Measurements from ENCODE around the gene D2HGDH.
"Not testable (repeated sequence)": the region's sequence is repeated elsewhere in the genome, so short reads cannot be mapped to it uniquely, and the experiment has no call there.

Gene D2HGDH

GRCh38 chr2:241815477-241816430 lies 81.3 kb downstream of the D2HGDH start:
- Histone ChIP-seq H3K9me3 (ENCODE audit: insufficient read depth, low read depth, low read length) (no peaks in the 10 kb centered on the region), H3K9ac (ENCODE audit: low read depth, low read length) (no peak overlapping the region), H3K4me1 (ENCODE audit: insufficient read depth, low read length) (no peaks in the 10 kb centered on the region), H3K36me3 (ENCODE audit: insufficient read depth, low read depth, low read length) (no peaks in the 10 kb centered on the region), H3K4me3 (ENCODE audit: low read length) (no peak overlapping the region), H3K27ac (ENCODE audit: low read length) (no peak overlapping the region), H3K27me3 (ENCODE audit: insufficient read depth, low read length) (no peaks in the 10 kb centered on the region)

- Histone ChIP-seq H3K4me3 (ENCODE audit: low read length) (no peak overlapping the region), H3K4me1 (ENCODE audit: insufficient read depth, low read length) (no peaks in the 10 kb centered on the region), H3K36me3 (ENCODE audit: insufficient read depth, low read depth, low read length) (no peaks in the 10 kb centered on the region), H3K27ac (ENCODE audit: low read length) (no peak overlapping the region), H3K9me3 (ENCODE audit: insufficient read depth, low read depth, low read length) (no peaks in the 10 kb centered on the region), H3K9ac (ENCODE audit: low read depth, low read length) (no peak overlapping the region), H3K27me3 (ENCODE audit: insufficient read depth, low read length) (no peaks in the 10 kb centered on the region)
These were observed 82.1 kb downstream of the D2HGDH start for GRCh38 chr2:241816431-241817121.

DNA sequence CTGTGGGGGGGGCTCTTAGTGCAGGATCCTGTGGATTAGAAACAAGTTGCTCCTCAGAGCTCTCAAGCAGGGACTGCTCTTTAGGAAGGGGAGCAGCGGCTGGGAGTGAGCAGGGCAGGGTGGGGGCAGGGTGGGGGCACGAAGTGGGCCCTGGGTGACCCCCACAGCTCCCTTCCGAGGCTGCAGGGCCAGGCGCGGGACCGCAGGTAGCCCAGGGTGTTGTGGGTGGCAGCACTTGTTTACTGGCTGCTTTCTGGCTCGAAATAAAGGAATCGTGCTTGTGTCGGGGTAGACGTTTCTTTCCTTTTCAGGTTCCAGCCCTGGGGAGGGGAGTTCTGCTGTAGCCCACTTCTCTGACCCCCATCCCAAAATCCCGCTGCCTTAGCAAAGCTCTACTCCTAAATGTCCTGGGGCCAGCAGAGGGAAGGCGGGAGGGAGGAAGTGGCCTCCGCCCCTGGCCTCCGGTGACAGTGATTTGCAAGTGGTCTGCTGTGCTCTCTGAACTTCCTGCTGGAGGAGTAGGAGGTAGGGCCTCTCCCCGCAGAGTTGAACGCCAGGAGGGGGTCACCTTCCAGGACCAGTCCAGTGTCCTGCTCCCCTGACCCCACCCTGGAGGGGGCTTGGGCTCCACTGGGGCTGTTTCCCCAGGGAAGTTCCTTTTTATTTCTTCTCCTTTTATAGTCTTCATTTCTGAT lies 82.8 kb downstream of the D2HGDH start:
- Histone ChIP-seq H3K27me3 (ENCODE audit: insufficient read depth, low read length) (no peaks in the 10 kb centered on the region), H3K9ac (ENCODE audit: low read depth, low read length) (no peak overlapping the region), H3K36me3 (ENCODE audit: insufficient read depth, low read depth, low read length) (no peaks in the 10 kb centered on the region), H3K4me3 (ENCODE audit: low read length) (no peak overlapping the region), H3K9me3 (ENCODE audit: insufficient read depth, low read depth, low read length) (no peaks in the 10 kb centered on the region), H3K27ac (ENCODE audit: low read length) (no peak overlapping the region), H3K4me1 (ENCODE audit: insufficient read depth, low read length) (no peaks in the 10 kb centered on the region)

- H3K9ac ChIP-seq (ENCODE audit: low read depth, low read length); H3K27ac ChIP-seq (ENCODE audit: low read length); H3K9me3 ChIP-seq (ENCODE audit: insufficient read depth, low read depth, low read length); H3K36me3 ChIP-seq (ENCODE audit: insufficient read depth, low read depth, low read length); H3K4me3 ChIP-seq (ENCODE audit: low read length); H3K4me1 ChIP-seq (ENCODE audit: insufficient read depth, low read length); H3K27me3 ChIP-seq (ENCODE audit: insufficient read depth, low read length): not testable (repeated sequence)
These were observed 83.4 kb downstream of the D2HGDH start for GRCh38 chr2:241817821-241818215.
